ENCODE data around the gene C10orf90.

Gene C10orf90

GRCh38 chr10:126634911-126635310 is 35.6 kb downstream of the C10orf90 start:
- Histone ChIP-seq H3K9me2 (replicated peaks; ENCODE audit: low read depth, low read length) (no peaks in the 10 kb centered on the region), H3K4me2 (ENCODE audit: low read depth, low read length, poor library complexity, severe bottlenecking) (no peak overlapping the region), H3K4me3 (ENCODE audit: low read length, poor library complexity, severe bottlenecking) (no peak overlapping the region), H3F3A (ENCODE audit: low read depth) (no peaks in the 10 kb centered on the region), H4K20me1 (ENCODE audit: insufficient read depth, low read length, poor library complexity, severe bottlenecking) (no peaks in the 10 kb centered on the region), H3K27me3 (ENCODE audit: insufficient read depth, low read length, poor library complexity, severe bottlenecking) (no peaks in the 10 kb centered on the region), H3K4me1 (ENCODE audit: insufficient read depth, low read length, poor library complexity, severe bottlenecking) (no peaks in the 10 kb centered on the region), H3K79me2 (ENCODE audit: insufficient read depth, low read length) (no peaks in the 10 kb centered on the region), H3K9me3 (ENCODE audit: insufficient read depth, low read depth, low read length) (peaks cover 7% of the 10 kb centered on the region; the same call in 1 of the 2 replicates), H3K9ac (ENCODE audit: low read depth, low read length, poor library complexity, severe bottlenecking) (no peak overlapping the region), H3K36me3 (ENCODE audit: insufficient read depth, low read length) (no peaks in the 10 kb centered on the region), H2AFZ (ENCODE audit: low read length) (no peak overlapping the region)
- TF ChIP-seq EZH2phosphoT487 (IDR thresholded peaks at IDR 0.05; ENCODE audit: borderline replicate concordance) (no peak), CTCF (conservative IDR thresholded peaks at IDR 0.05; ENCODE audit: low read length) (no peak)

- Histone ChIP-seq H3K9me3 (ENCODE audit: insufficient read depth, low read depth, low read length) (peaks cover 7% of the 10 kb centered on the region; the same call in 1 of the 2 replicates), H2AFZ (ENCODE audit: low read length) (no peak overlapping the region), H3K4me2 (ENCODE audit: low read depth, low read length, poor library complexity, severe bottlenecking) (no peak overlapping the region), H3K4me3 (ENCODE audit: low read length, poor library complexity, severe bottlenecking) (no peak overlapping the region), H3K4me1 (ENCODE audit: insufficient read depth, low read length, poor library complexity, severe bottlenecking) (no peaks in the 10 kb centered on the region), H3K9ac (ENCODE audit: low read depth, low read length, poor library complexity, severe bottlenecking) (no peak overlapping the region), H4K20me1 (ENCODE audit: insufficient read depth, low read length, poor library complexity, severe bottlenecking) (no peaks in the 10 kb centered on the region), H3F3A (ENCODE audit: low read depth) (no peaks in the 10 kb centered on the region), H3K27me3 (ENCODE audit: insufficient read depth, low read length, poor library complexity, severe bottlenecking) (no peaks in the 10 kb centered on the region), H3K9me2 (replicated peaks; ENCODE audit: low read depth, low read length) (no peaks in the 10 kb centered on the region), H3K36me3 (ENCODE audit: insufficient read depth, low read length) (no peaks in the 10 kb centered on the region), H3K79me2 (ENCODE audit: insufficient read depth, low read length) (no peaks in the 10 kb centered on the region)
- TF ChIP-seq EZH2phosphoT487 (IDR thresholded peaks at IDR 0.05; ENCODE audit: borderline replicate concordance) = no peak
- no peak for TF ChIP-seq CTCF (conservative IDR thresholded peaks at IDR 0.05; ENCODE audit: low read length)
Observed at GRCh38 chr10:126634347-126634746, 36.1 kb downstream of the C10orf90 start.

GRCh38 chr10:126632705-126633104 is 37.8 kb downstream of the C10orf90 start:
- H3K9ac ChIP-seq (ENCODE audit: low read depth, low read length, poor library complexity, severe bottlenecking) = no peak overlapping the region
- TF ChIP-seq CTCF (conservative IDR thresholded peaks at IDR 0.05; ENCODE audit: low read length) (no peak), EZH2phosphoT487 (IDR thresholded peaks at IDR 0.05; ENCODE audit: borderline replicate concordance) (no peak)
- H4K20me1 ChIP-seq (ENCODE audit: insufficient read depth, low read length, poor library complexity, severe bottlenecking) = no peaks in the 10 kb centered on the region
- no peaks in the 10 kb centered on the region for H3K9me2 ChIP-seq (replicated peaks; ENCODE audit: low read depth, low read length)
- no peaks in the 10 kb centered on the region for H3K4me1 ChIP-seq (ENCODE audit: insufficient read depth, low read length, poor library complexity, severe bottlenecking)
- H3K79me2 ChIP-seq (ENCODE audit: insufficient read depth, low read length) = no peaks in the 10 kb centered on the region
- no peak overlapping the region for H2AFZ ChIP-seq (ENCODE audit: low read length)
- H3K4me2 ChIP-seq (ENCODE audit: low read depth, low read length, poor library complexity, severe bottlenecking) = no peak overlapping the region
- H3K9me3 ChIP-seq (ENCODE audit: insufficient read depth, low read depth, low read length) = peaks cover 3% of the 10 kb centered on the region; the same call in 1 of the 2 replicates
- no peaks in the 10 kb centered on the region for H3K27me3 ChIP-seq (ENCODE audit: insufficient read depth, low read length, poor library complexity, severe bottlenecking)
- H3F3A ChIP-seq (ENCODE audit: low read depth) = no peaks in the 10 kb centered on the region
- H3K4me3 ChIP-seq (ENCODE audit: low read length, poor library complexity, severe bottlenecking) = no peak overlapping the region
- H3K36me3 ChIP-seq (ENCODE audit: insufficient read depth, low read length) = no peaks in the 10 kb centered on the region
